Neural crest cell (in vitro differentiated cells): ENCODE data around the gene SUPT4H1. TPM values are rescaled to one million over a fixed set of nuclear protein-coding genes. Genes with fewer than 3 reads are reported as not detected.

Experiments
- DNase-seq: peaks from one replicate; pipeline ENCODE4 v3.0.0; 2021; ENCODE audit warnings: low read depth, mixed read lengths, low spot score
- H3K27ac Mint-ChIP-seq: one replicate; pipeline ENCODE4 v1.8.0; 2021; ENCODE audit warnings: mild to moderate bottlenecking, mixed read lengths; ENCODE audit not compliant: unreplicated experiment
- H3K27me3 Mint-ChIP-seq: 2 replicates; pipeline ENCODE4 v1.8.0; 2021; ENCODE audit warnings: low read depth, mild to moderate bottlenecking, mixed read lengths
- H3K36me3 Mint-ChIP-seq: 2 replicates; pipeline ENCODE4 v1.8.0; 2021; ENCODE audit warnings: low read depth, mild to moderate bottlenecking, mixed read lengths
- H3K4me1 Mint-ChIP-seq: 2 replicates; pipeline ENCODE4 v1.8.0; 2021; ENCODE audit warnings: mixed read lengths
- H3K4me3 Mint-ChIP-seq: one replicate; pipeline ENCODE4 v1.8.0; 2021; ENCODE audit warnings: mild to moderate bottlenecking, mixed read lengths
- H3K9me3 Mint-ChIP-seq: 2 replicates; pipeline ENCODE4 v1.8.0; 2021; ENCODE audit warnings: mixed read lengths
- total RNA-seq: library from RNA; stranded (reverse); gene quantifications from 2 replicates; pipeline ENCODE4 v1.2.1, GENCODE V29; 2021
- TF ChIP-seq, protein P1 (sequence below): fragments of 200-600 bp; sonication (generic); conservative IDR thresholded peaks from 2 replicates; pipeline ENCODE4 v1.5.0; 2021; ENCODE audit warnings: antibody characterized with exemption, mild to moderate bottlenecking

Gene SUPT4H1
- total RNA-seq, 1 donor from 2014 or later: 83.8 TPM

DNA sequence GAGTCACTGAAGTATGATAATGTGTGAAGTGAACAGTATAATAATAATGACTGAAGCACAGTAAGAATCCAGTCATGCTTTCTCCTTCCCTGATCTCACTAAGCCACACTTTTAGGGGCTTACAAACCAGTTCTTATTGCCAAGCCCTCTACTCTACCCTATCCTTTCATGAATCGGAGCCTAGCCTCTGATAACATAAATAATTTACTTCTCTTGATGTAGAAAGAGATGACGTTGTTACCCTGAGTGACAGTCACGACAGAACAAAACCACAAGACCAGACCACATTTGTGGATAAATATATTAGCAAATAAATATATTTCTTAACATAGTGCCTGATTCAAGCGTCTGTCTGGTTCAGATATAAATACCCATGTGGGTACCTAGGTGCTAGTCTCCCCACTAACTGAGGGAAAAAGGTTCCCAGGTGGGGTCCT lies 1.4 kb upstream of the SUPT4H1 start:
- peaks cover 13% of the 10 kb centered on the region for H3K36me3 Mint-ChIP-seq
- peak overlapping the region; percentile 100 for H3K4me3 Mint-ChIP-seq
- H3K27ac Mint-ChIP-seq: no peak overlapping the region
- H3K9me3 Mint-ChIP-seq: no peaks in the 10 kb centered on the region
- TF ChIP-seq, protein P1, sequence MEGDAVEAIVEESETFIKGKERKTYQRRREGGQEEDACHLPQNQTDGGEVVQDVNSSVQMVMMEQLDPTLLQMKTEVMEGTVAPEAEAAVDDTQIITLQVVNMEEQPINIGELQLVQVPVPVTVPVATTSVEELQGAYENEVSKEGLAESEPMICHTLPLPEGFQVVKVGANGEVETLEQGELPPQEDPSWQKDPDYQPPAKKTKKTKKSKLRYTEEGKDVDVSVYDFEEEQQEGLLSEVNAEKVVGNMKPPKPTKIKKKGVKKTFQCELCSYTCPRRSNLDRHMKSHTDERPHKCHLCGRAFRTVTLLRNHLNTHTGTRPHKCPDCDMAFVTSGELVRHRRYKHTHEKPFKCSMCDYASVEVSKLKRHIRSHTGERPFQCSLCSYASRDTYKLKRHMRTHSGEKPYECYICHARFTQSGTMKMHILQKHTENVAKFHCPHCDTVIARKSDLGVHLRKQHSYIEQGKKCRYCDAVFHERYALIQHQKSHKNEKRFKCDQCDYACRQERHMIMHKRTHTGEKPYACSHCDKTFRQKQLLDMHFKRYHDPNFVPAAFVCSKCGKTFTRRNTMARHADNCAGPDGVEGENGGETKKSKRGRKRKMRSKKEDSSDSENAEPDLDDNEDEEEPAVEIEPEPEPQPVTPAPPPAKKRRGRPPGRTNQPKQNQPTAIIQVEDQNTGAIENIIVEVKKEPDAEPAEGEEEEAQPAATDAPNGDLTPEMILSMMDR: no peak
- no peaks in the 10 kb centered on the region for H3K27me3 Mint-ChIP-seq
- no peak for DNase-seq
- peaks cover 35% of the 10 kb centered on the region for H3K4me1 Mint-ChIP-seq

DNA sequence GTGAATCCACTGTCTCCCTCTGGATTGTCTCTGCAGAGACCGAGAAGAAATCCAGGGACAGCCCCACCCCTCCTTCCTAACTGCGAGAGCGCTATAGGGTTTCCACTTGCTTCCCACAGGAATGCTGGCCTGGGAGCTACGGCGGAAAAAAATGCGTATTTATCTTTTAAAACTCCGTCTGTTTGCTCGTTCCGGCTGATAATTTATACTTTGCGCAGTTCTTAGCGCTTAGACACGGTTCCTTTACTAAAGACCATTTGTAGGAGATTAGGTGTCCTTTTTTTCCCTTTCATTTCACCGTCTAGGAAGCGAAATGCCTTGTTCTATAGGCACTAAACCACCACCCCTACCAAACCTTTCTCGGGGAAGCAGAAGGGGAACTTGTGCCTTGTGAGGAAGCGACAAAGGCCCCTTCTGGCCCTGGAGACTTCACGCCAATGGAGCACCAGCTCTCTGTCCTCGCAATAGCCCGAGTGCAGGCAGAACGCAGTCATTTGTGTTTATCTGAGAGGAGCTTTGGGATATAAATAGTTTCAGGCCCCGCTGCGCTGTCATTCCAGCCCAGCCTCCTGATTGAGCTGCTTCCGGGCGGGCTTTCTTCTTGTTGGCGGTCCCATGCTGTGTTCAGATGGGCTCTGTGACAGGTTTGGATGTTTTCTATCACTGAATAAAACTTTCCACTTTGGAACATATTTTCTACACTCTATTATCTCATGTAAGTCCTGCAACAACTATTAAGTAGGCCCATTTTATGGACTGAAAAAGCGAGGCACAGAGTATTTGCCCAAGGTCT lies 791 bp upstream of the SUPT4H1 start:
- TF ChIP-seq, protein P1: no peak
- Mint-ChIP-seq H3K27me3 (no peaks in the 10 kb centered on the region), H3K9me3 (no peaks in the 10 kb centered on the region), H3K4me1 (peaks cover 35% of the 10 kb centered on the region), H3K36me3 (peaks cover 13% of the 10 kb centered on the region), H3K4me3 (peak overlapping the region; percentile 100), H3K27ac (peak overlapping the region; percentile 1)
- DNase-seq: no peak

DNA sequence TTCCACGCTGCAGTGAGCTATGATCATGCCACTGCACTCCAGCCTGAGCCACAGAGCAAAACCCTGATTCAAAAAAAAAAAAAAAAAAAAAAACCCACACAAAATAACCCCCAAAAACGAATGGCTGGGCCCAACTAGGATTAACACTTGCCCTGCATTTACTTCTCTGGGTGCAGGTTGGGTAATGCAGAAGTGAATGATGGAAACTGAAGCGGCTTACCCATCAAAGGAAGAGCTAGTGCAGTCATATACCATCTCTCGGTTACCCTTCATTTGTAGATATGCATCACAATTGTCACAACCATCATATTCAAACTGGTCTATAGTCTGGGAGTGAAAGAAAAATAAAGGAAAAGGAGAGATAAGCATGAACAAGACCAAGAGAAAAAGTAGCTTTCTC lies 819 bp downstream of the SUPT4H1 start:
- no peak overlapping the region for H3K27ac Mint-ChIP-seq
- H3K36me3 Mint-ChIP-seq: peaks cover 15% of the 10 kb centered on the region
- peak overlapping the region; percentile 100 for H3K4me3 Mint-ChIP-seq
- TF ChIP-seq, protein P1: no peak
- peaks cover 35% of the 10 kb centered on the region for H3K4me1 Mint-ChIP-seq
- no peaks in the 10 kb centered on the region for H3K27me3 Mint-ChIP-seq
- H3K9me3 Mint-ChIP-seq: no peaks in the 10 kb centered on the region
- DNase-seq: no peak

DNA sequence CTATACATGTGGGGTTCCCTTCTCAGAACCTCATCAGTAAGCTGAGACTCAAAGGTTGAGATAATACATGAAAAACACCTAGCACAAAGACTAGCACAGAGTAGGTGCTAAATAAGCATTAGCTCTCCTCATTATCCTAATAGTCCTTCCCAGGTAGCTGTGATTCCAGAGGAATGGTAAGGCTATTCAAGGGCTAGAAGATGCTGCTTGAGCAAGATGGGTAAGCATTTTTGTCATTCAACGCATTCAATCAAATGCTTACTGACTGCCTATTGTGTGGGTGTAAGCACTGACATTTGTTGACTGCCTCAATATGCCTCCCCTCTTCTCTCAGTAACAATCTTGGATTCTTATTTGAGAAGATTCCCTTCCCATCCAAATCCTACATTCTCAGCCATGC lies 4.0 kb downstream of the SUPT4H1 start:
- TF ChIP-seq, protein P1: no peak
- Mint-ChIP-seq H3K4me3 (peak overlapping the region; percentile 85), H3K9me3 (no peaks in the 10 kb centered on the region), H3K36me3 (peaks cover 22% of the 10 kb centered on the region), H3K4me1 (peaks cover 23% of the 10 kb centered on the region), H3K27me3 (no peaks in the 10 kb centered on the region), H3K27ac (no peak overlapping the region)
- DNase-seq: no peak

DNA sequence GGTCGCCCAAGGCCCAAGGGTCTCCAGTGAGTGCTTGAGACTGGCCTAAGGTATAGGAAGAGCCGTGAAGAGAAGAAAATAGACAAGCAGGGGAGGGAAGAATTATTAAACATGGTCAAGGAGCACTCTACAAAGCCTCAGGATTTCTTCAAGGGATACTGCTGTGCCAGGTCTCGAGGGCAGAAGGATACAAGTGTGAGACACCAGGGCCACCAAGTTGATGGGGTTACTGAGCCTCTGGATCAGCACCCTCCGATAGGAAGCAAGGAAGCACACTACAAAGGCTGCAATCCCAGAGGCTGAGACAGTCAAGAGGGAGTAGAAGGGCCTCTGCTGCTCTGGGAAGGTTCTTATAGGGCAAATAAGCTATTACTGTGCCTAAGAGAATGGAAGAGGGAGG lies 6.5 kb downstream of the SUPT4H1 start:
- TF ChIP-seq, protein P1: no peak
- Mint-ChIP-seq H3K27ac (no peak overlapping the region), H3K27me3 (no peaks in the 10 kb centered on the region), H3K4me1 (peaks cover 4% of the 10 kb centered on the region), H3K9me3 (no peaks in the 10 kb centered on the region), H3K4me3 (peak overlapping the region; percentile 5), H3K36me3 (peaks cover 17% of the 10 kb centered on the region)
- DNase-seq: no peak
